ENCODE results near the gene LIMCH1.

GRCh38 chr4:41661442-41662076 is 123.6 kb downstream of the LIMCH1 start:
- TF ChIP-seq POLR2A (IDR thresholded peaks at IDR 0.05; ENCODE audit: borderline replicate concordance, extremely low read depth, insufficient read depth, insufficient read length) (no peak), CTCF (IDR thresholded peaks at IDR 0.05 in 2 of 3, conservative IDR thresholded peaks at IDR 0.05 in 1 of 3; ENCODE audit: borderline replicate concordance in 1 of 3, insufficient read depth in 1 of 3, low read depth in 2 of 3, low read length in 2 of 3) (peak; percentile 70 to 96 (median 90)), POLR2AphosphoS5 (IDR thresholded peaks at IDR 0.05; ENCODE audit: low read depth, low read length) (no peak), ZNF274 (IDR thresholded peaks at IDR 0.05; ENCODE audit: low read depth, low read length) (no peak), SIN3A (IDR thresholded peaks at IDR 0.05; ENCODE audit: low read depth) (no peak), EZH2 (IDR thresholded peaks at IDR 0.05) (no peak), CEBPB (IDR thresholded peaks at IDR 0.05; ENCODE audit: low read depth) (no peak), SRF (IDR thresholded peaks at IDR 0.05; ENCODE audit: low read depth) (no peak), TCF7L2 (IDR thresholded peaks at IDR 0.05; ENCODE audit: borderline replicate concordance, extremely low read depth, insufficient read depth, insufficient read length) (no peak), MAX (IDR thresholded peaks at IDR 0.05) (no peak)
- TF ChIP-seq, protein P1, sequence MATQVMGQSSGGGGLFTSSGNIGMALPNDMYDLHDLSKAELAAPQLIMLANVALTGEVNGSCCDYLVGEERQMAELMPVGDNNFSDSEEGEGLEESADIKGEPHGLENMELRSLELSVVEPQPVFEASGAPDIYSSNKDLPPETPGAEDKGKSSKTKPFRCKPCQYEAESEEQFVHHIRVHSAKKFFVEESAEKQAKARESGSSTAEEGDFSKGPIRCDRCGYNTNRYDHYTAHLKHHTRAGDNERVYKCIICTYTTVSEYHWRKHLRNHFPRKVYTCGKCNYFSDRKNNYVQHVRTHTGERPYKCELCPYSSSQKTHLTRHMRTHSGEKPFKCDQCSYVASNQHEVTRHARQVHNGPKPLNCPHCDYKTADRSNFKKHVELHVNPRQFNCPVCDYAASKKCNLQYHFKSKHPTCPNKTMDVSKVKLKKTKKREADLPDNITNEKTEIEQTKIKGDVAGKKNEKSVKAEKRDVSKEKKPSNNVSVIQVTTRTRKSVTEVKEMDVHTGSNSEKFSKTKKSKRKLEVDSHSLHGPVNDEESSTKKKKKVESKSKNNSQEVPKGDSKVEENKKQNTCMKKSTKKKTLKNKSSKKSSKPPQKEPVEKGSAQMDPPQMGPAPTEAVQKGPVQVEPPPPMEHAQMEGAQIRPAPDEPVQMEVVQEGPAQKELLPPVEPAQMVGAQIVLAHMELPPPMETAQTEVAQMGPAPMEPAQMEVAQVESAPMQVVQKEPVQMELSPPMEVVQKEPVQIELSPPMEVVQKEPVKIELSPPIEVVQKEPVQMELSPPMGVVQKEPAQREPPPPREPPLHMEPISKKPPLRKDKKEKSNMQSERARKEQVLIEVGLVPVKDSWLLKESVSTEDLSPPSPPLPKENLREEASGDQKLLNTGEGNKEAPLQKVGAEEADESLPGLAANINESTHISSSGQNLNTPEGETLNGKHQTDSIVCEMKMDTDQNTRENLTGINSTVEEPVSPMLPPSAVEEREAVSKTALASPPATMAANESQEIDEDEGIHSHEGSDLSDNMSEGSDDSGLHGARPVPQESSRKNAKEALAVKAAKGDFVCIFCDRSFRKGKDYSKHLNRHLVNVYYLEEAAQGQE (IDR thresholded peaks at IDR 0.05; ENCODE audit: low read depth) = no peak
